SU-DHL-6 (cell line): ENCODE measurements around the gene POC1A.

Experiments used
- H2AFZ ChIP-seq: fragments of 200-600 bp; sonication (generic); 2 replicates; pipeline ENCODE4 v1.6.1; 2014; ENCODE audit warnings: low read depth, mild to moderate bottlenecking, moderate library complexity, mixed read lengths, antibody characterized with exemption, low read length; ENCODE audit not compliant: severe bottlenecking
- H3F3A ChIP-seq: fragments of 200-600 bp; shearing (Covaris generic); 2 replicates; pipeline ENCODE4 v1.6.0; 2016; ENCODE audit warnings: antibody characterized with exemption, mild to moderate bottlenecking; ENCODE audit not compliant: insufficient read depth
- H3K27ac ChIP-seq: fragments of 200-600 bp; sonication (generic); 2 replicates; pipeline ENCODE4 v1.5.1; 2016; ENCODE audit warnings: low read depth, mild to moderate bottlenecking, low read length, moderate library complexity, mixed read lengths
- H3K27me3 ChIP-seq: fragments of 200-600 bp; sonication (generic), shearing (Covaris generic); 2 replicates; pipeline ENCODE4 v1.6.0; 2014; ENCODE audit warnings: mild to moderate bottlenecking, low read length
- H3K36me3 ChIP-seq: fragments of 200-600 bp; sonication (generic); 2 replicates; pipeline ENCODE4 v1.6.1; 2014; ENCODE audit warnings: mild to moderate bottlenecking, low read length, mixed read lengths
- H3K4me2 ChIP-seq: fragments of 300-600, 200-600 bp; shearing (Covaris generic), sonication (generic); 2 replicates; pipeline ENCODE4 v1.6.0; 2014; ENCODE audit warnings: low read length, low read depth, mild to moderate bottlenecking; ENCODE audit not compliant: poor library complexity, severe bottlenecking
- H3K4me3 ChIP-seq: fragments of 200-600 bp; sonication (generic); 2 replicates; pipeline ENCODE4 v1.5.1; 2014; ENCODE audit warnings: antibody characterized with exemption, low read length, mild to moderate bottlenecking, mixed read lengths; ENCODE audit not compliant: insufficient read depth, poor library complexity, severe bottlenecking
- H3K79me2 ChIP-seq: fragments of 200-600 bp; sonication (generic); 2 replicates; pipeline ENCODE4 v1.6.1; 2014; ENCODE audit warnings: mild to moderate bottlenecking, low read length, moderate library complexity; ENCODE audit not compliant: insufficient read depth
- H3K9ac ChIP-seq: fragments of 200-600 bp; sonication (generic); 2 replicates; pipeline ENCODE4 v1.7.0; 2014; ENCODE audit warnings: mild to moderate bottlenecking, low read length
- H3K9me2 ChIP-seq: fragments of 200-600 bp; sonication (generic); replicated peaks from 2 replicates; pipeline ENCODE4 v1.6.1; 2014; ENCODE audit warnings: low read length; ENCODE audit not compliant: insufficient read depth
- H3K9me3 ChIP-seq: fragments of 200-600 bp; sonication (generic); 2 replicates; pipeline ENCODE4 v1.6.1; 2014; ENCODE audit warnings: low read length, mixed read lengths; ENCODE audit not compliant: insufficient read depth
- H4K20me1 ChIP-seq: fragments of 200-600 bp; sonication (generic); 2 replicates; pipeline ENCODE4 v1.6.1; 2014; ENCODE audit warnings: low read depth, mild to moderate bottlenecking, antibody characterized with exemption, low read length, moderate library complexity, mixed read lengths
- CTCF ChIP-seq: fragments of 200-600 bp; sonication (generic); IDR thresholded peaks from one replicate; pipeline ENCODE4 v1.5.1; 2017; ENCODE audit warnings: antibody characterized with exemption, mild to moderate bottlenecking, low read length, moderate library complexity; ENCODE audit not compliant: insufficient read depth, poor library complexity, severe bottlenecking
- EZH2phosphoT487 ChIP-seq: fragments of 200-600 bp; sonication (generic), shearing (Covaris generic); conservative IDR thresholded peaks from 2 replicates; pipeline ENCODE4 v1.6.1; 2018; ENCODE audit warnings: mild to moderate bottlenecking, antibody characterized with exemption, low read length, moderate library complexity, mixed read lengths

POC1A gene

GRCh38 chr3:52132930-52133329 is 21.3 kb downstream of the POC1A start:
- Histone ChIP-seq H3K79me2 (no peaks in the 10 kb centered on the region), H3K9me2 (no peaks in the 10 kb centered on the region), H3K27me3 (no peaks in the 10 kb centered on the region), H3F3A (no peaks in the 10 kb centered on the region), H3K4me3 (no peak overlapping the region), H3K9me3 (no peaks in the 10 kb centered on the region), H3K9ac (no peak overlapping the region), H4K20me1 (no peaks in the 10 kb centered on the region), H3K27ac (no peak overlapping the region), H3K36me3 (no peaks in the 10 kb centered on the region), H3K4me2 (no peak overlapping the region), H2AFZ (no peak overlapping the region)
- TF ChIP-seq CTCF, result no peak
- TF ChIP-seq EZH2phosphoT487, result no peak

- no peaks in the 10 kb centered on the region for H4K20me1 ChIP-seq
- H3K27me3 ChIP-seq, result no peaks in the 10 kb centered on the region
- H3K4me3 ChIP-seq, result no peak overlapping the region
- H3K36me3 ChIP-seq, result no peaks in the 10 kb centered on the region
- no peak overlapping the region for H3K4me2 ChIP-seq
- TF ChIP-seq CTCF, result no peak
- TF ChIP-seq EZH2phosphoT487, result no peak
- no peaks in the 10 kb centered on the region for H3K9me3 ChIP-seq
- H3F3A ChIP-seq, result no peaks in the 10 kb centered on the region
- no peak overlapping the region for H2AFZ ChIP-seq
- no peaks in the 10 kb centered on the region for H3K79me2 ChIP-seq
- no peaks in the 10 kb centered on the region for H3K9me2 ChIP-seq
- no peak overlapping the region for H3K27ac ChIP-seq
- H3K9ac ChIP-seq, result no peak overlapping the region
Measured at GRCh38 chr3:52132041-52132440, 22.2 kb downstream of the POC1A start.

GRCh38 chr3:52130966-52131622 is 23.1 kb downstream of the POC1A start:
- no peaks in the 10 kb centered on the region for H3F3A ChIP-seq
- no peaks in the 10 kb centered on the region for H3K79me2 ChIP-seq
- H2AFZ ChIP-seq, result no peak overlapping the region
- H3K9me3 ChIP-seq, result no peaks in the 10 kb centered on the region
- no peak overlapping the region for H3K27ac ChIP-seq
- no peak overlapping the region for H3K4me3 ChIP-seq
- no peak overlapping the region for H3K9ac ChIP-seq
- H3K9me2 ChIP-seq, result no peaks in the 10 kb centered on the region
- H3K4me2 ChIP-seq, result no peak overlapping the region
- H3K36me3 ChIP-seq, result no peaks in the 10 kb centered on the region
- no peaks in the 10 kb centered on the region for H4K20me1 ChIP-seq
- TF ChIP-seq EZH2phosphoT487, result no peak
- no peak for TF ChIP-seq CTCF
- H3K27me3 ChIP-seq, result no peaks in the 10 kb centered on the region
